HG03520 (cell line): ENCODE data around the gene PPP1R1C.

Experiments used
- ATAC-seq: cut with Tn5 transposase; IDR thresholded peaks from one replicate; pipeline ENCODE4 v1.9.1; 2021; ENCODE audit warnings: mild to moderate bottlenecking, moderate library complexity; ENCODE audit not compliant: unreplicated experiment

Gene PPP1R1C

GRCh38 chr2:182166841-182167240 lies 181.2 kb downstream of the PPP1R1C start:
- no peak for ATAC-seq
